HG02852 (cell line): ENCODE data around the gene CDK17.

Experiments
- ATAC-seq: cut with Tn5 transposase; IDR thresholded peaks from one replicate; pipeline ENCODE4 v1.9.1; 2021; ENCODE audit warnings: mild to moderate bottlenecking, moderate library complexity; ENCODE audit not compliant: unreplicated experiment

Gene CDK17

GRCh38 chr12:96241846-96242256 lies 158.4 kb downstream of the CDK17 start:
- no peak for ATAC-seq

GRCh38 chr12:96241431-96241830 lies 158.8 kb downstream of the CDK17 start:
- no peak for ATAC-seq

GRCh38 chr12:96240656-96241055 lies 159.6 kb downstream of the CDK17 start:
- no peak for ATAC-seq

GRCh38 chr12:96239711-96240635 lies 160.3 kb downstream of the CDK17 start:
- ATAC-seq, result no peak

GRCh38 chr12:96238336-96239047 lies 161.7 kb downstream of the CDK17 start:
- no peak for ATAC-seq

GRCh38 chr12:96237465-96238077 lies 162.7 kb downstream of the CDK17 start:
- no peak for ATAC-seq

GRCh38 chr12:96237035-96237434 lies 163.2 kb downstream of the CDK17 start:
- no peak for ATAC-seq

- ATAC-seq, result no peak
Observed at GRCh38 chr12:96236221-96236822, 163.9 kb downstream of the CDK17 start.

- ATAC-seq, result no peak
Observed at GRCh38 chr12:96235484-96235826, 164.8 kb downstream of the CDK17 start.

- no peak for ATAC-seq
Observed at GRCh38 chr12:96234591-96235483, 165.4 kb downstream of the CDK17 start.

GRCh38 chr12:96233939-96234461 lies 166.2 kb downstream of the CDK17 start:
- ATAC-seq, result no peak

- no peak for ATAC-seq
Observed at GRCh38 chr12:96233168-96233567, 167.1 kb downstream of the CDK17 start.

GRCh38 chr12:96230646-96231045 lies 169.6 kb downstream of the CDK17 start:
- ATAC-seq, result no peak

- ATAC-seq, result no peak
Observed at GRCh38 chr12:96228566-96229248, 171.5 kb downstream of the CDK17 start.
